GM21825 (cell line): Measurements from ENCODE around the gene LCN9.

Source experiments
- ATAC-seq: cut with Tn5 transposase; IDR thresholded peaks from one replicate; pipeline ENCODE4 v1.9.1; 2021; ENCODE audit warnings: mild to moderate bottlenecking, moderate library complexity; ENCODE audit not compliant: unreplicated experiment

Gene LCN9

GRCh38 chr9:135716045-135716444 lies 52.9 kb downstream of the LCN9 start:
- no peak for ATAC-seq
